ENCODE measurements around the gene SKAP1.

The SKAP1 gene

GRCh38 chr17:48175692-48176470 is 254.1 kb downstream of the SKAP1 start:
- DNase-seq (ENCODE audit: low read depth in 2 of 2): no peak

GRCh38 chr17:48174833-48175523 is 255.0 kb downstream of the SKAP1 start:
- no peak for DNase-seq (ENCODE audit: low read depth in 2 of 2)

DNA sequence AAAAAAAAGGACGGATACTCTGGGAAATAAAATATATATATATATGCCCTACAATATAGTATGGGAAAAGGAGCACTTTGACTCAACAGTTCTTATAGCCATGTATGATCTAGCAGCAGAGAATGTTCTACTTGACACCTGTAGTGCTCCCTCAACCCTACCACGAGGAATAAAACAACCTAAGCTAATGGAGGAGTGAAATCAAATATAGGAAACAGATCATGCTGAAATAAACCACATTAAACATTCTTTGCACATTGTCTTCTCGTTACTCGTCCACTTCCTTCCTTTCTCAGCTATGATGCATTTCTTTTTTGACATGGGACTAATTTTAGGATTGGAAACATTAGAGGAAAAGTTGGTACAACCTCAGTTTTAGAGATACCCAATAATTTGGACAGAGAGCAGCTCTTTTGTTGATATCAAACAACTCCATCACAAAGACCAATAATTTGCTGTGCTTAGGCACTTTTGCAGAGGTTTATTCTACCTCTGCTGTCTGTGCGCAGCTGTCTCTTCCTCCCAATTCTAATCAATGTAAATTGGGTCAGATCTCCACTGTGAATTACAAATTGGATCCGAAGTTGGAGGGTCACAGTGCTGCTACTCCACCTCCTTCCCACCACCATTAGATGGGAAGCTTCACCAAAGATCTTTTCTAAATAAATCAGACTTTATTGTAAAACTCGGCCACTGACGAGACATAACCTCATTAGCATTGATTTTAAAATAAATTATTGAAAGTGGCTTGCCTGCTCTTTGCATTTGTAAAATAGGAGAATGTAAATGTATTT is 256.6 kb downstream of the SKAP1 start:
- DNase-seq (ENCODE audit: low read depth in 2 of 2): no peak

- DNase-seq (ENCODE audit: low read depth in 2 of 2): no peak
Measured at GRCh38 chr17:48169926-48170325, 260.1 kb downstream of the SKAP1 start.

DNA sequence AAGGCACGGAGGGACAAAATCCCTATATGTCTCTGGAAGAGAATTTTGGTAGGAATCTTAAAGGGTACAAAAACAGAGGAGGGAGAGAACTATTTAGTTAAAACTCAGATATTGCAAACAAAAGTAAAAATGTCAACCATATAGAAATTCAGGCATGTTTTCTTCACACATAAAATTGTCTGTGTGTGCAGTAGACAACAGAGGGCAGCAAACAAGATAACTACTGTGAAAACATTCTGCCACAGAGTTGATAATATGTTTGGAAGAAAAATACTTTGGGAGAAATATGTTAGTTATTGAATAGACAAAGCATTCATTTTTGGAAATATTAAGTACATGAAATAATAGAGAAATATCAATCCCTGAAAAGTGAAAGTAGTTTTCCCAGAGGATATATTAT is 266.2 kb downstream of the SKAP1 start:
- DNase-seq (ENCODE audit: low read depth in 2 of 2): no peak

DNA sequence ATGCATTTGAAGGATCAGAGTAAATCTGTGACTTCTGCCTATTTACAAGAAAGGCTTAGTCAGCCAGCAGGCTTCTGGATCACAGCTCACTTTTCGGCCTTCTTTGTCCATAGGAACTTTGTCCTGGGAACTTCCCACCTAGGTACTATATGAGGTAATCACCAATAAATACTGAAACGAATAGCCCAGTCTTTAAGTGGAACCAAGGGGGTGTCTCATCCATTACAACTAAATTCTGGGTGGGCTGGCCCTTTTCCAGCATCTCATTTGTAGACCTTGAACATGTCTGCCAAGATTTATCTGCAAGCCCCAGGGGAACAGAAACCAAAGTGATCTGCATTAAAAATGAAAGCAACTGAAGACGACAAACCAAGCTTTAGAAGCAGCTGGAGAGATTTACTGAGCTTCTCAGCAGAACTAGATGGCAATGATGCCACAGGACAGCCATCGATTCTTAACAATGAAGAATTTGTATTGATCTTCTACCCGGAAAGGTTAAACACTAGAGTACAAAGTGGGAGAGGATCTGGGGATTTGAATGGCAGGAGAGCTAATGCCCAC is 267.0 kb downstream of the SKAP1 start:
- DNase-seq (ENCODE audit: low read depth in 2 of 2): no peak

GRCh38 chr17:48162306-48162934 is 267.6 kb downstream of the SKAP1 start:
- no peak for DNase-seq (ENCODE audit: low read depth in 2 of 2)

DNA sequence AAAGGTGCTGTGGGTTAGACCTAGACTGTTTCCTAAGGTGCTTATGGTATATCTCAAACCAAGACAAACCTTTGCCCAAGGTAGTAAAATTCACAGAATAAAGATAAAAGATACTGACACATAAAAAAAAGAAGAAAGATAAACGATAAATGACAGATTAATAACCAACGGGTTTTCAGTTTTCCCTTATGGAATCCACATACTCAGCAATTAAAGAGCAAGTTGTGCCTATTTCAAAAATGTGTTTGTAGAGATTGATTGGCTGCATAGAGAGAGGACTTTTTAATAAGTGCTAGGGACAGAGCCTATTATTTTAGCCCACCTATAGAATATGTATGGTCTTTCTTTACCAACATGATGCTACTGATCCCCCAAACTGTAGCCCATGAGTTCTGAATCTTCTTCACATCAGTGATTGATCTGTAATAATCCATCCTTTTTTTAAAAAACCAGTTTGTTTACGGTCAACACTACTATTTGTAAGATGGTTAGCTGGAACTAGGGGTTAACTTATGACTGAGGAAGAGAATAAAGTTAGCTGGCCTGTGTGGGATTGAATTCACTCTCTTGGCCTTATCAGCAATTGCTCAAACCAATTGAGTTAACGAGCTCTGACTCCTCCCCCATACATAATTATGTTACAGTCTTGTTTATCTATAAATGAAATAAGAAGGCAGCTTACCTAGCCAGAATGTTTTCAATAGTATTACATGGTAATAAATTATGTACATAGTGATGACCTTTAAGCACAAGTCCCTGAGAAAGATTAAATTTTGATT is 268.7 kb downstream of the SKAP1 start:
- no peak for DNase-seq (ENCODE audit: low read depth in 2 of 2)

DNA sequence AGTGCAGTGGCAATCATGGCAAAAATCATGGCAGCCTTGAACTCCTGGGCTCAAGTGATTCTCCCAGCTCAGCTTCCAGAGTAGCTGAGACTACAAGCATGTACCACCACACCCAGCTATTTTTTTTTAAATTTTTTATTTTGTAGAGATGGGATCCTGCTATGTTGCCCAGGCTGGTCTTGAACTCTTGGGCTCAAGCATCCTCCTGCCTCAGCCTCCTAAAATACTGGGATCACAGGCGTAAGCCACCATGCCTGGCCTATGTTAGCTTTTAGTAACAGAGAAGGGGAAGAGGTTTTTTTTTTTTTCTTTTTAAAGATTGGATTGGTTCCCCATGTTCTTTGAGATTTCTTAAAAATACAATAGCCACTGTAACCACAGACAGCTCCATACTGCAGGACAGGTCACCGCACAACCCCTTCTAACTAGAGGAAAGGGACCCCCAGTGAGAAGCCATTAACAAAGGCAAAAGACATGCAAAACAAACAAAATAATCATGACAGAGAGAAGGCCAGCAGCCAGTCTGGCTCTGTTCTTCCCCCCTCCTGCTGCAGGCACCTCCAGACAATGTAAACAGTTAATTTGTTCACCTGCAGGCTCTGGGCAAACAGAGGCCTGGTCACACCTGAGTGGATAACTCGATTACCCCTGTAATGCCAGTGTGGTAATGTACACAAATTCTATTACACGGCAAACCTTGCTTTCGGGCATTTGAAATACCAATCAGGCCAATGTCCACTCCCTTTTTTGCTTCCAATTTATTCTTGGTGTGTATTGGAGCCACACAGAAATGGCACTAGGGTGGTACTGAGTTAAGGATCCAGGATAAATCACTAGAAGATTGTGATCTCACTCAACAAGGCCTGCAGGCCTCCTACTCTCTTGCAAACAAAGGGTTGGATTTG is 269.6 kb downstream of the SKAP1 start:
- DNase-seq (ENCODE audit: low read depth in 2 of 2): no peak

DNA sequence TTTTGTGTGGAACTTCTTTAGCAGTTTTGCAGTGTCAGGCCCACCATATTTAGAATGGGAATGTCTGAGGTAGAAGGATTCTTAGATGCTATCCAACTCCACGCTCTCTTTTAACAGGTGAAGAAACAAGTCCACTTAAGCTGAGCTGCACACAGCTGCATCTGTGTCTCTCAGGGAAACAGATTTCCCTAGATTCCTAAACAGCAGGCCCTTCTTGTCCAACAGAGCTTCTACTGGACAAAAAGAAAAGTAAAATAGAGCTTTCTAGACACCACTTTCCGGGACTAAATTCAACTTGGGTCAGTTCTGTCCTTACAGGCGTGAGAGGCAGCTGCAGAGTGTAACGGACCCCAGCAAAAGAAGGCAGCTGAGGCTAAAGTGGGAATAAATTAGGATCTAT is 270.8 kb downstream of the SKAP1 start:
- DNase-seq (ENCODE audit: low read depth in 2 of 2): no peak

DNA sequence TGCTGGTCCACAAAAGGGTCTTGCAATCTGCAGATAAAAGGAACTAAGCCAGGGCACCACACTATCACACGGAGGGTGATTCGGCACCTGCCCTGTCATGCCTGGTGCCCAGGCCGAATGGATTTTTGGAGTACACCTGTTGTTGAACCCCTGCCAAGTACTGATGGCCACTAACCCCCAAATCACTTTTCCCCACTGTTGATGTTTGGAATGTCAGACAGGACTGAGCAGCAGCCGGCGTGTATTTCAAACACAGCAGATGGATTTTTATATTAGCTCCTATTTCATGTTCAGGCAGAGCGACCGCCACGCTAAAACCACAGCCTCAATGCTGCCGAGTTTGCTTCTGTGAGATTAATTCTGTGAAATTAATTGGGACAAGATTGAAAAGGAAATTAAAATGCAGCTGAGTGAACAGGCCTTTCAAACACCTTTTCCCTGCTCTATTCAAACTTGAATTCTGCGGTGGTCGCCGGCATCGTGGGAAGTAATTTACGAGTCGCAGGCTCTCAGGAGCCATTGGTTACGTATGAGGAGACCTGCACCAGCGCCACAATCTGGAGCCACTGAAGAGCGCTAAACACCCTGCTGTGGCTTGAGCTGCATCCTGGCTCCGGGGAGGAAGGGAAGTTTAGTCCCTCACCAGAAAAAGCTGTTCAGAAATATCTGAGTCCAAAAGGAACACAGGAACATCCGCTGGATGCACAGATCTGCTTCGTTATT is 274.0 kb downstream of the SKAP1 start:
- DNase-seq (ENCODE audit: low read depth in 2 of 2): no peak

GRCh38 chr17:48153691-48154358 is 276.2 kb downstream of the SKAP1 start:
- no peak for DNase-seq (ENCODE audit: low read depth in 2 of 2)

GRCh38 chr17:48152289-48152688 is 277.7 kb downstream of the SKAP1 start:
- DNase-seq (ENCODE audit: low read depth in 2 of 2): no peak

DNA sequence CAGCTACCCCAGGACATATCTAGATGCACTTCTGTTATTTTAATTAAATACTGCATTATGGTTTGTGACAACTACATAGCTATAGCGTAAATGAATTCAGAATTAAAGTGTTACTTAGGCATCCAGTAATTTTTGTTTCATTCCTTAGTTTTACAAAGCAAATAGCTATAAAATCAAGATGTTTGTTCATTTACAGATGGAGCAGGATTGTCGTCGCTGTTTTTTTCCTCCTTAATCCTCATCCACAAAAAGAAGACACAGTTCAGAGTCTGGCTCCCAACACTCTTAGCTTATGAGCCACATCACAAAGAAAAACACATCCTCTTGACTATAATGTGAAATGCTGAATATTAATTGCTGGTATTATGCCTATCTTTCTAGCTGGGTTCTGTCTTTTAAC is 278.8 kb downstream of the SKAP1 start:
- DNase-seq (ENCODE audit: low read depth in 2 of 2): no peak

- DNase-seq (ENCODE audit: low read depth in 2 of 2): no peak
Measured at GRCh38 chr17:48150597-48151001, 279.4 kb downstream of the SKAP1 start.

- DNase-seq (ENCODE audit: low read depth in 2 of 2): no peak
Measured at GRCh38 chr17:48149787-48150463, 280.1 kb downstream of the SKAP1 start.

- no peak for DNase-seq (ENCODE audit: low read depth in 2 of 2)
Measured at GRCh38 chr17:48148854-48149786, 280.9 kb downstream of the SKAP1 start.

Data from stimulated activated CD4-positive, alpha-beta T cell treated with anti-CD3 and anti-CD28 coated beads, Interleukin-15, amount 100 ng/mL, for 48 hours (primary cell).